ENCODE results near the gene F2RL1. TPM values are rescaled to one million over a fixed set of nuclear protein-coding genes. Genes with fewer than 3 reads are reported as not detected.

The F2RL1 gene
- total and polyA plus RNA-seq, 8 donors = 6.7 to 19.3 (median 14.9) TPM

GRCh38 chr5:76874088-76874581 lies 55.3 kb downstream of the F2RL1 start:
- 26 to 39% methylated on average over 3 of the region's 3 CpGs for WGBS, 2 donors
- FAIRE-seq (no peak), DNase-seq (no peak), ATAC-seq (peak in 3 of 4 donors; percentile 30 to 75 (median 69))
- Histone ChIP-seq H3K27me3 (no peaks in the 10 kb centered on the region), H3K4me3 (no peak overlapping the region), H3K27ac (no peak overlapping the region), H3K4me1 (no peaks in the 10 kb centered on the region), H3K36me3 (no peaks in the 10 kb centered on the region), H3K9me3 (no peaks in the 10 kb centered on the region)
- intact Hi-C loops (cut with DNase I) = loop anchor here in 1 of 3 donors (10.0 kb wide), 1 partner anchor 141 kb away; no protein-coding TSS in a partner anchor
- TF ChIP-seq CTCF (IDR thresholded peaks at IDR 0.05) = no peak

Other genes with a start within 250 kb of the F2RL1 start
- gene F2RL2, start 195.6 kb upstream of the F2RL1 start, total RNA-seq = 1 to 10 TPM in 2 of 6 donors, under 1 TPM in 4; 0.04 to 2.2 (median 0.22) TPM
- under 1 TPM; 0.04 to 0.40 TPM for gene F2RL2, start 195.6 kb upstream of the F2RL1 start, polyA plus RNA-seq
- 10 to 100 TPM in 1 of 6 donors, 1 to 10 TPM in 3, under 1 TPM in 2; 0.51 to 15.0 (median 1.8) TPM for gene F2R, start 102.9 kb upstream of the F2RL1 start, total RNA-seq
- 1 to 10 TPM in 1 of 2 donors, under 1 TPM in 1; 0.38 to 1.9 TPM for gene F2R, start 102.9 kb upstream of the F2RL1 start, polyA plus RNA-seq
- gene S100Z, start 31.0 kb downstream of the F2RL1 start, total RNA-seq = under 1 TPM in 3 of 6 donors, not detected in 3; 0.16 to 0.41 (median 0.18) TPM
- gene S100Z, start 31.0 kb downstream of the F2RL1 start, polyA plus RNA-seq = 1 to 10 TPM in 1 of 2 donors, under 1 TPM in 1; 0.68 to 1.2 TPM
- under 1 TPM in 2 of 6 donors, not detected in 4; 0.31 to 0.54 TPM for gene CRHBP, start 134.0 kb downstream of the F2RL1 start, total RNA-seq
- 1 to 10 TPM in 1 of 2 donors, under 1 TPM in 1; 0.61 to 1.2 TPM for gene CRHBP, start 134.0 kb downstream of the F2RL1 start, polyA plus RNA-seq
- 10 to 100 TPM in 2 of 6 donors, 1 to 10 TPM in 4; 7.7 to 12.9 (median 9.3) TPM for gene AGGF1, start 211.4 kb downstream of the F2RL1 start, total RNA-seq
- 1 to 10 TPM; 3.7 to 7.6 TPM for gene AGGF1, start 211.4 kb downstream of the F2RL1 start, polyA plus RNA-seq